Stimulated activated naive CD8-positive, alpha-beta T cell treated with anti-CD3 and anti-CD28 coated beads, Interleukin-15, Interleukin-2, amounts not matched to agents 100 ng/mL and 50 ng/mL, for 24 hours (primary cell): ENCODE results near the gene CYLD.

Experiments
- H3K27ac Mint-ChIP-seq: one replicate; pipeline ENCODE4 v1.8.0; 2021; ENCODE audit warnings: mild to moderate bottlenecking, mixed read lengths
- H3K27me3 Mint-ChIP-seq: one replicate; pipeline ENCODE4 v1.8.0; 2021; ENCODE audit warnings: mixed read lengths
- H3K36me3 Mint-ChIP-seq: one replicate; pipeline ENCODE4 v1.8.0; 2021; ENCODE audit warnings: low read depth, mixed read lengths
- H3K4me1 Mint-ChIP-seq: one replicate; pipeline ENCODE4 v1.8.0; 2021; ENCODE audit warnings: low read depth, mixed read lengths
- H3K4me3 Mint-ChIP-seq: one replicate; pipeline ENCODE4 v1.8.0; 2021; ENCODE audit warnings: mild to moderate bottlenecking, mixed read lengths
- H3K9me3 Mint-ChIP-seq: one replicate; pipeline ENCODE4 v1.8.0; 2021; ENCODE audit warnings: mixed read lengths

CYLD gene

DNA sequence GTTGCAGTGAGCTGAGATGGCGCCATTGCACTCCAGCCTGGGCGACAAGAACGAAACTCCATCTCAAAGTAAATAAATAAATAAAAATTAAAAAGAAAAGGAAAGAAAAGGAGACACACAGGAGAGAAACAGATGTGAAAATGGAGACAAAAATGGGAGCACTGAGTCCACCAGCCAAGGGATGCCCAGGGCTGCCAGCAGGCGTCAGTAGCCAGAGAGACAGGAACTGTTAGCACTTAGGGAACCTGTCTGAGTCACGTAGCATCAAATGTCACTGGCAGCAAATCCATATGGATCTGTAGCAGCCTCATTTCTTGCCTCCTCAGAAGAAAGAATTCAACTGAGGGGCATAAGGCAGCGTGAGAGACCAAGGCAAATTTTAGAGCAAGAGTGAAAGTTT lies 79.7 kb downstream of the CYLD start:
- Mint-ChIP-seq H3K4me1 (no peaks in the 10 kb centered on the region), H3K36me3 (no peaks in the 10 kb centered on the region), H3K27ac (no peak overlapping the region), H3K9me3 (no peaks in the 10 kb centered on the region), H3K27me3 (peaks cover 21% of the 10 kb centered on the region), H3K4me3 (no peak overlapping the region)

DNA sequence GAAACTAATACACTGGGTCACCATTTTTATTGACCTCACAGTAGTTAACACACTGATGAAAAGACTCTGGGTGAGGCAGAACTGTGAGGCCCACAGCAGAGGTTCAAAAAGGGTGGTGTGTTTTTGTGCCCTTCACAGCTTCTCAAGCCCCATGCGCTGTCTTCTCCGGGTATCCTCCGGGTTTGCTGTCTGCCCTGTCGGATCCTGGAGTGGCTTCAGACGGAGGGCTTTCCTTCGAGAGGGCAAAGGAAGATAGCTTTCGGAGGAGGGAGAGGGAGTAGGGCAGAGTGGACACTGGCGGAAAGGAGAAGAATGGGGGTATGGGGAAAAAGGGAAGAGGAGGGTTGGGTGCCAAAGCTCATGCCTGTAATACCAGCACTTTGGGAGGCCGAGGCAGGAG lies 80.8 kb downstream of the CYLD start:
- Mint-ChIP-seq H3K27ac (no peak overlapping the region), H3K4me3 (no peak overlapping the region), H3K27me3 (peaks cover 25% of the 10 kb centered on the region), H3K36me3 (no peaks in the 10 kb centered on the region), H3K4me1 (no peaks in the 10 kb centered on the region), H3K9me3 (no peaks in the 10 kb centered on the region)

DNA sequence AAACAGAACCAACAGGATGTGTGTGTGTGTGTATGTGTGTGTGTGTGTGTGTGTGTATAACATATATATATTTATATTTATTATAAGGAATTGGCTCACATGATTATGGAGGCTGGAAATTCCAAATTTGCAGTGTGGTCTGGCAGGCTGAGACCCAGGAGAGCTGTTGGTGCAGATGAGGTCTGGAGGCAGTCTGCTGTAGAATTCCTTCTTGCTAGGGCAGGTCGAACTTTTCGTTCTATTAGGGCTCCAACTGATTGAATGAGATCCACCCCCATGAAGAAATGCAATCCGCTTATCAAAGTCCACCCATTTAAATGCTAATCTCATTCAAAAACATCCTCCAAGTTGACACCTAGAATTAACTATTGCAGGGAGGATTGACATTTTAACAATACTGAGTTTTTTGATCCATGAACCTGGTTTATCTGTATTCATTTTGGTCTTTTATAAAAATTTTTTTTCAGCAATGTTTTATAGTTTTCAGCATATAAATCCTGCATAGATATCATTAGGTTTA lies 85.0 kb downstream of the CYLD start:
- Mint-ChIP-seq H3K36me3 (no peaks in the 10 kb centered on the region), H3K4me3 (no peak overlapping the region), H3K9me3 (peaks cover 4% of the 10 kb centered on the region), H3K4me1 (no peaks in the 10 kb centered on the region), H3K27ac (no peak overlapping the region), H3K27me3 (peaks cover 44% of the 10 kb centered on the region)

DNA sequence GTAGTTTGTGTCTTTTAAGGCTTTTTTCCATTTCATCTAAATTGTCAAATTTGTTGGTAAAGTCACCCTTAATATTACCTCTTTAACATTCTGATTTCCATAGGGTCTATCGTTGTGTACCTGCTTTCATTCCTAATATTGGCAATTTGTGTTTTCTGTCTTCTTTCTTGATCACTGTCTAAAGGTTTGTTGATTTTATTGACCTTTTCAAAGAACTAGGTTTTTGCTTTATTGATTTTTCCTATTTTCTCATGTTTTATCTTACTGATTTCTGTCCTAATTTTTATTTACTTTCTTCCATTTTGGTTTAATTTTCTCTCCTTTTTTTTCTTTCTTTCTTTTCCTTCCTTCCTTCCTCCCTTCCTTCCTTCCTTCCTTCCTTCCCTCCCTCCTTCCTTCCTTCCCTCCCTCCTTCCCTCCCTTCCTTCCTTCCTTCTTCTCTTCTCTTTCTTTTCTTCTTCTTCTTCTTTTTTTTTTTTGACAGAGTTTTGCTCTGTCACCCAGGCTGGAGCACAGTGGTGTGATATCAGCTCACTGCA lies 86.3 kb downstream of the CYLD start:
- no peak overlapping the region for H3K27ac Mint-ChIP-seq
- peaks cover 4% of the 10 kb centered on the region for H3K9me3 Mint-ChIP-seq
- peaks cover 46% of the 10 kb centered on the region for H3K27me3 Mint-ChIP-seq
- no peaks in the 10 kb centered on the region for H3K4me1 Mint-ChIP-seq
- H3K36me3 Mint-ChIP-seq = no peaks in the 10 kb centered on the region
- no peak overlapping the region for H3K4me3 Mint-ChIP-seq

DNA sequence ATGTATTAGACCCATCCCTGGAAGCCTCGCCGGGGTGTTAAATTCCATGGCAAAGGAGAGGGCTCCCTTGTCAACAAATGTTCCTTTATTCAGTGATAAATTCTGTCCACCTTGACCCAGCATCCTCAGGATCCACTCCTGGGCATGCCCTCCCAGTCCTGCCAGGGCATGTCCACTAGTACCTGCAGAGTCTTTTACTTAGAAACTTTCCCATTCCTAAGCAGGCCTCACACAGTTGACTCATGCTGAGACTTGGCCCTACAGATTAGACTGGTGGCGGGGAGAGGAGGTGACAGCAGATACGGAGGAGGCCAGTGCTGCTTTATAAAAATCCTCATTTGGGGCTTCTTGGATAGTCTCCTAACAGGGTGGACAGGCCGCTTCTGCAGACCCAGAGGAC lies 88.8 kb downstream of the CYLD start:
- H3K4me1 Mint-ChIP-seq = no peaks in the 10 kb centered on the region
- H3K27ac Mint-ChIP-seq = no peak overlapping the region
- H3K27me3 Mint-ChIP-seq = peaks cover 31% of the 10 kb centered on the region
- no peaks in the 10 kb centered on the region for H3K36me3 Mint-ChIP-seq
- peaks cover 4% of the 10 kb centered on the region for H3K9me3 Mint-ChIP-seq
- H3K4me3 Mint-ChIP-seq = no peak overlapping the region

DNA sequence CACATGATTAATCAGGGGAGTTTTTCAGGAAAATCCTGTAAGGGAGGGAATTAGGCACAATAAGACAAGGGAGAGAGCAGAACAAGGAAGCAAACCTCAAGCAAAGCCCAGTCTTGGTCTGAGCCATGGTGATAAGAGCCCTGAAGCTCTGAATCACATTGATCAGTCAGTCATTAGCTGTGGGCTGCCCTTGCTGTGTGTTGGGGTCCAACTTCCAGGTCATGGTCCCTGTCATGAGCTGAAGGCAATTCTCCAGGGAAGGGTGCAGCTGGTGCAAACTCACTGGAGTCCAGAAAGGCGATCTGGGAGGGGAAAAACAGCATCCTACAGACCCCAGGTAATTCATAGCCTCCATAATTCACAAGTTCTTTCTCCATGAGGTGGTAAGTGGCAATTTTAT lies 89.9 kb downstream of the CYLD start:
- Mint-ChIP-seq H3K9me3 (peaks cover 4% of the 10 kb centered on the region), H3K36me3 (no peaks in the 10 kb centered on the region), H3K27ac (no peak overlapping the region), H3K4me3 (no peak overlapping the region), H3K4me1 (no peaks in the 10 kb centered on the region), H3K27me3 (peaks cover 25% of the 10 kb centered on the region)

DNA sequence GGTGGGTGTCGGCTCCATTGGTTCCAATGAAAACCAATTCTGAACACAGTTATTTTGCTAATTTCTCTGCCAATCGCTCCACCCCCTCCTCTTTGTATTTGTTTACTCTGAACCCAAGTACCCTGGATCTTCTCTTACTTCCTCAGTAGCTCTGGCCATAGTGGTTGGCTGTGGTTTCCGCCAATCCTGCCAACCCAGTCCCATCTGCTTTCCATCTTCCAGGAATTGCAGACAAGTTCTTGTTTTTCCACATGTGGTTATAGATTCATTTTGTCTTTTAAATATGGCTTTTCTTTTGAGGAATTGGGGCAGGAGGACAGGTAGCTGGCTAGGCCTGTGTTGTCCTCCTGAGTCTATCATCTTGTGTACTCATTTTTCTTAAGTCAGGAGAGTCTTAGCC lies 92.0 kb downstream of the CYLD start:
- peaks cover 13% of the 10 kb centered on the region for H3K27me3 Mint-ChIP-seq
- H3K27ac Mint-ChIP-seq = no peak overlapping the region
- H3K36me3 Mint-ChIP-seq = no peaks in the 10 kb centered on the region
- H3K4me1 Mint-ChIP-seq = peaks cover 5% of the 10 kb centered on the region
- H3K4me3 Mint-ChIP-seq = no peak overlapping the region
- peaks cover 4% of the 10 kb centered on the region for H3K9me3 Mint-ChIP-seq

DNA sequence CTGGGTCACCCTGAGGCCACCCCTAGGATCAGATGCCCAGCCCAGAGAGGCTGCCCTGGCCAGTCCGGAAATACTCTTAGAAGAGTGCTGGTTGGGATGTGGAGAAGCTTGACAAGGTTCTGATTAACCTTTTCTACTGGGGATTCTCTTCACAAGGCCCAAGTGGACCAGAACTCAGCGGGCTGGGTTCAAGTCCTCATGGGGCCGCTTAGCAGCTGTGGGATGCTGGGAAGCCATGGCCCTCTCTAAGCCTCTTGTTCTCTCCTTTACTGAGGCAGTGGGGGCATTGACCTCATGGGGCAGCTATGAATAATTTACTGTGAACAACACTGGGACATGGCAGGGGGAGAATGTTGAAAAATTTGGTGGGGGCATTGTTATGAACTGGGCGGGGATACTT lies 92.8 kb downstream of the CYLD start:
- Mint-ChIP-seq H3K27ac (no peak overlapping the region), H3K27me3 (peaks cover 5% of the 10 kb centered on the region), H3K4me3 (no peak overlapping the region), H3K36me3 (no peaks in the 10 kb centered on the region), H3K4me1 (peaks cover 5% of the 10 kb centered on the region), H3K9me3 (no peaks in the 10 kb centered on the region)

DNA sequence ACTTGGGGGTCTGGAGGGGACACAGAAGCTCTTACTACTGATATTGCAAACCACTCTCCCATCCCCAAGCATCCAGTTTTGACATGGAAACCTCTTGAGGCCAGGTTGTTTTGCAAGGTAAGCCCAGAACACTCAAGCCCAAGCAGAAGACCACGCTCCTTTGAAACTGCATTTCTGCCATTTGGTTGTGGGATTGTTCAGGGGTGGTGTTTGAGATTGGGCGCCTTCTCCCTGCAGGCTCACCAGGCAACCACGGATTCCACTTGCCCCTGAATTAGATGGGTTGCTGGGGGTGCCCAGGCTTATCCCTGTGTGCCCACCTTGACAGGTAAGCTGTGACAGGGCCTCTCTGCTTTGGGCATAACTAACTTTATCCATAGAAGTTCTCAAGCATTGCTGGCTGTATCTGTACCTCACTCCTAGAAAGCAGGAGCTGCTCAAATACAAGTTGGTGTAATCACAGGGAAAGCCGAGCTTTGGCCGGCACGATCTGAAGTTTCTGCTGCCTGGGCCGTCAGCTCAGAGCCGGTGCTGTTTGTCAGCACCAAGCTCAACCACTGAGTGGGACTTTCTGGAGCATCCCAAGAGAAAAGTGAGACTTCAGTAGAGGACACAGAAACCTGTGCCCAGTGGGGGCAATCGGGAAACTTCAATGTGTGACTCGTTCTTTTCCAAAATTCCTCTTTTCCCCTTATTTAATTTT lies 93.6 kb downstream of the CYLD start:
- peaks cover 6% of the 10 kb centered on the region for H3K4me1 Mint-ChIP-seq
- H3K27me3 Mint-ChIP-seq = peaks cover 8% of the 10 kb centered on the region
- no peaks in the 10 kb centered on the region for H3K9me3 Mint-ChIP-seq
- no peaks in the 10 kb centered on the region for H3K36me3 Mint-ChIP-seq
- H3K27ac Mint-ChIP-seq = no peak overlapping the region
- no peak overlapping the region for H3K4me3 Mint-ChIP-seq

DNA sequence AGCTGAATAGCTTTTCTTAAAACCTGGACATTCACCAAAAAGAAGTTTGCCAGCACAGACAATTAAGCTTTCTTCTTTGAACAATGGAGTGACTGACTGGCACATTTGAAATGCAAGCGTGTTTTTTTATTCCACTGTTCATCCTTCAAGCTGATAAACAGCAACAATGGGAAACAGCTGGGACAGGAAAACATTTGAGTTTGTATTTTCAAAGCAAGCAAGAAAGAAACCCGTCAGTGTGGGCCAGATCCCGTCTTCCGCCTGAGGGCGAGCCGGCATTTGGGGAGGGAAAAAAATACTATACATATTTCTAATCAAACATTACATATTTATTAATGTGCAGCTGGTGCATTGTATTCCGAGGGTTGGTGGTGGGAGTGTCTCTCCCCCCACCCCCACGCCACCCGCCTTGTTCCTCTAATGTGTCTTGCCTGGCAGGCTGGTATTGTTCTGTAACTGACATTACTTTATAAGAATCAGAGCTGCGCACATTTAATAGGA lies 94.3 kb downstream of the CYLD start:
- no peaks in the 10 kb centered on the region for H3K9me3 Mint-ChIP-seq
- H3K4me3 Mint-ChIP-seq = no peak overlapping the region
- no peaks in the 10 kb centered on the region for H3K36me3 Mint-ChIP-seq
- H3K4me1 Mint-ChIP-seq = peaks cover 13% of the 10 kb centered on the region
- peaks cover 8% of the 10 kb centered on the region for H3K27me3 Mint-ChIP-seq
- H3K27ac Mint-ChIP-seq = no peak overlapping the region

DNA sequence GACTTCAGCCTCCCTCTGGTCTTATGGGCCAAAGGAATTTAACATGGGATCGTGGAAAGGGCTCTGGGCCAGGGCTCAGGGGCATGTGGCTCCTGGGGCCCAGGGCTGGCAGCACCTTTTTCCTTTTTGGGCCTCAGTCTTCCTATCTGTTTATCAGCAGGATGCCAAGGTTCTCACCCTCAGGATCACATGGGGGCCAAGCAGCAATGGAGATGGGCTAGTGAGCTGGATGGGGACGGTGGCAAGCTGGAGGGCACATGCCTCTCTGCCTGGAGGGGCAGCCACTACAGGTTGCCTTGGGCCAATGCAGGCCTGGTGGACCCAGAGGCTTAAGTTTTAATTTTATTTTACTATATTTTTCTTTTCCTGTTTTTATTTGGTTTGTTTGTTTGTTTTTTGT lies 95.4 kb downstream of the CYLD start:
- no peaks in the 10 kb centered on the region for H3K36me3 Mint-ChIP-seq
- no peak overlapping the region for H3K4me3 Mint-ChIP-seq
- no peaks in the 10 kb centered on the region for H3K9me3 Mint-ChIP-seq
- no peak overlapping the region for H3K27ac Mint-ChIP-seq
- peaks cover 14% of the 10 kb centered on the region for H3K27me3 Mint-ChIP-seq
- peaks cover 24% of the 10 kb centered on the region for H3K4me1 Mint-ChIP-seq

DNA sequence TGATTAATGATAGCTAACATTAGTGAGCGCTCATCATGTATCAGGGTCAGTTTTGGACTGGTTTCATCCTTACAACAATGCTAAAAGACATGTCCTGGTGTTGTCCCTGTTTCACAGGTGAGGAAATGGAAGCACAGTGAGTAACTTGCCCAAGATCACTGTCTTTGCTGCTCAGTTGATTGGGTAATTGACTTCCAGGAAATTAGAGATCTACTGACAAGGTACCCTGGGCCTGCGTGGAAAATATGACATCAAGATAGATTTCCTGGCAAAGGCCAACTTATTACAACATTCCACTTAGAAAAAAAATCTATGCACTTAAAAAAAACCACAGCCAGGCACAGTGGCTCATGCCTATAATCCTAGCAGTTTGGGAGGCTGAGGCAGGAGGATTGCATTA lies 96.3 kb downstream of the CYLD start:
- H3K4me3 Mint-ChIP-seq = no peak overlapping the region
- no peak overlapping the region for H3K27ac Mint-ChIP-seq
- H3K9me3 Mint-ChIP-seq = no peaks in the 10 kb centered on the region
- H3K36me3 Mint-ChIP-seq = no peaks in the 10 kb centered on the region
- H3K4me1 Mint-ChIP-seq = peaks cover 29% of the 10 kb centered on the region
- peaks cover 17% of the 10 kb centered on the region for H3K27me3 Mint-ChIP-seq

DNA sequence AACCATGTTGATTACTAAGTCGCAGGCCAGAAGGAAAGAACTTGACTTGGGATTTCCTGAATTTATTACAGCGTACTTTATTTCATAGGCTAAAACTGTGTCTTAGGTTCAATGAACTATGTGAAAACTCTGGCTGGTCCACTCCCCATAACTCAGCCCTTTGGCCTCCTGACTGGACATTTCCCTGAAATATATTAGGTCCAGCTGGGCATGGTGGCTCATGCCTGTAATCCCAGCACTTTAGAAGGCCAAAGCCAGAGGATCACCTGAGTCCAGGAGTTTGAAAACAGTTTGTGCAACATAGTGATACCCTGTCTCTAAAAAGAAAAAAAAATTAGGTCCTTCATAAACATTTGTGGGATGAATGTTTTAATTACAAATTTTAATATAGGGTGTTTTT lies 97.0 kb downstream of the CYLD start:
- Mint-ChIP-seq H3K9me3 (no peaks in the 10 kb centered on the region), H3K27me3 (peaks cover 14% of the 10 kb centered on the region), H3K4me3 (no peak overlapping the region), H3K4me1 (peaks cover 29% of the 10 kb centered on the region), H3K36me3 (no peaks in the 10 kb centered on the region), H3K27ac (no peak overlapping the region)

DNA sequence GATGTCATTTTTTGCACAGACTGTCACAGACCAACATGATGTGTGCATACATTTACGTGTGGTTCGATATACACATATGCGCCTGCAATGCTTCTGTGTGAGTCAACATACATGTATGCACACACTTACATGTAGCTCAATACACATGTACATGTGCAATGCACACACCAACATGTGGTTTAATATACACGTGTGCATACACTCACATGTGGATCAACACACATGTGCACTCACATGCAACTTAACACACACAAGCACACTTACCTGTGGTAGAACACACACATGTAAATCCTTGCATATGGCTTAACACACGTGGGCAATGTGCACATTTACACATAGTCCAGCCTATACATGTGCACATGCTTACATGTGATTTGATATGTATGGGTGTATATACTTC lies 97.5 kb downstream of the CYLD start:
- no peak overlapping the region for H3K4me3 Mint-ChIP-seq
- H3K27ac Mint-ChIP-seq = no peak overlapping the region
- H3K4me1 Mint-ChIP-seq = peaks cover 29% of the 10 kb centered on the region
- no peaks in the 10 kb centered on the region for H3K9me3 Mint-ChIP-seq
- no peaks in the 10 kb centered on the region for H3K36me3 Mint-ChIP-seq
- H3K27me3 Mint-ChIP-seq = peaks cover 14% of the 10 kb centered on the region

DNA sequence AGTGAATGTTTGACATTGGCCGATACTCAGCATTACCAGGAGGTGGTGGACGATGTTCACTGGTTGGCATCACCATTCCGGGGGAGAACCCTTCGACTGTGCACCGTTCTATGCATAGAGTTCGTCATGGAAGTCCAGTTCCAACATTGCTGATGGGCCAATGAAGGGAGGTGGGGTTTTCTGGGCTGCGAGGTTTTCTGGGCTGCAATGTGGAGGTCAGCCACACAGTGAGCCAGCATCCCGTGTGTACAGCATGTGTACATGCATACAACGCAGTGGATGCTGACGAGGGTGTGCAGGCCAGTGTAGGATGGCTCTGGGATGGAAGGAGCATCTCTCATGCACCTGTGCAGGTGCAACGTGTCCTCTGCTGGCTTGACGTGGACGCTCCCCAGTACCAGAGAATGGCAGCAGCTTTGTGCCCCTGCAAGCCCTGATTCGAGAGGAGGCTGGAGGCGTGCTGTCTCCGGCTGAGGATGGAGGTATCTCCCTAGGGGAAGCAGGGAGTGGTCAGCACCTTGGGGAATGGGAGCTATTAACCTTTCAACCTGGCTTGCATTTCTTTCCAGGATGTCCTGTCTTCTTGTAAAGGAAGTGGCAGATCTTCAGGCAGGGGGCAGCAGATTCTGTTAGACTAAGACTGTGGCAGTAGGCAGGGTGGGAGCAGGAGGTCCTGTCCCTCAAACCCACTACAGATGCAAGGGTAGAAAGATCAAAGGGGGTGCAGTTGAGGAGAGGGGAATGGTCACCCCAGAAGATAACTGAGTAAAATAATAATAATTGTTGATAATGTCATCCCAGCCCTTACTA lies 98.2 kb downstream of the CYLD start:
- Mint-ChIP-seq H3K27ac (no peak overlapping the region), H3K4me3 (no peak overlapping the region)

More for the DNA sequence above, 98.2 kb downstream of the CYLD start:
- Mint-ChIP-seq H3K36me3 (no peaks in the 10 kb centered on the region), H3K27me3 (peaks cover 14% of the 10 kb centered on the region), H3K4me1 (peaks cover 29% of the 10 kb centered on the region), H3K9me3 (no peaks in the 10 kb centered on the region)
